GM23338 (cell line): ENCODE results near the gene AP1B1. TPM values are rescaled to one million over a fixed set of nuclear protein-coding genes. Genes with fewer than 3 reads are reported as not detected.

Experiments
- ATAC-seq: fragments of 200-7000 bp; cut with Tn5 transposase; 3 replicates; pipeline ENCODE4 v1.9.1; 2020
- DNase-seq: peaks from one replicate; pipeline ENCODE4 v3.0.0-alpha.2; 2015; ENCODE audit warnings: low spot score
- H2AFZ ChIP-seq: fragments of 200-600 bp; sonication (generic); 2 replicates; pipeline ENCODE4 v1.8.0; 2016; ENCODE audit warnings: antibody characterized with exemption, mild to moderate bottlenecking, moderate library complexity
- H3F3A ChIP-seq: fragments of 200-600 bp; sonication (generic); replicated peaks from 2 replicates; pipeline ENCODE4 v1.8.0; 2017; ENCODE audit warnings: antibody characterized with exemption, mixed run types, low read depth
- H3K27ac ChIP-seq: fragments of 200-600 bp; sonication (generic); 2 replicates; pipeline ENCODE4 v1.6.1; 2016; ENCODE audit warnings: low read depth
- H3K27me3 ChIP-seq: fragments of 200-600 bp; sonication (generic); 2 replicates; pipeline ENCODE4 v1.8.0; 2016; ENCODE audit warnings: mild to moderate bottlenecking, mixed run types, moderate library complexity; ENCODE audit not compliant: insufficient read depth
- H3K36me3 ChIP-seq: fragments of 200-600 bp; sonication (generic); 2 replicates; pipeline ENCODE4 v1.8.0; 2016; ENCODE audit warnings: mild to moderate bottlenecking; ENCODE audit not compliant: insufficient read depth
- H3K4me1 ChIP-seq: fragments of 200-600 bp; sonication (generic); 2 replicates; pipeline ENCODE4 v1.8.0; 2016; ENCODE audit warnings: mild to moderate bottlenecking, moderate library complexity; ENCODE audit not compliant: insufficient read depth
- H3K4me2 ChIP-seq: fragments of 200-600 bp; sonication (generic); 2 replicates; pipeline ENCODE4 v1.7.1; 2017; ENCODE audit warnings: mixed run types
- H3K4me3 ChIP-seq: fragments of 200-600 bp; sonication (generic); 2 replicates; pipeline ENCODE4 v1.6.1; 2016; ENCODE audit warnings: mixed run types
- H3K79me2 ChIP-seq: fragments of 200-600 bp; sonication (generic); replicated peaks from 2 replicates; pipeline ENCODE4 v1.8.0; 2017; ENCODE audit warnings: mild to moderate bottlenecking; ENCODE audit not compliant: insufficient read depth
- H3K9me2 ChIP-seq: fragments of 200-600 bp; sonication (generic); 2 replicates; pipeline ENCODE4 v1.8.0; 2017; ENCODE audit not compliant: insufficient read depth
- H4K20me1 ChIP-seq: fragments of 200-600 bp; sonication (generic); replicated peaks from 2 replicates; pipeline ENCODE4 v1.8.0; 2017; ENCODE audit warnings: mild to moderate bottlenecking; ENCODE audit not compliant: insufficient read depth
- H3K27ac Mint-ChIP-seq: 2 replicates; pipeline ENCODE4 v1.8.0; 2020; ENCODE audit warnings: inconsistent platforms, mild to moderate bottlenecking, moderate library complexity, mixed read lengths
- H3K27me3 Mint-ChIP-seq: 3 replicates; pipeline ENCODE4 v1.8.0; 2022; ENCODE audit warnings: low read depth, mild to moderate bottlenecking, moderate library complexity, mixed read lengths, inconsistent platforms; ENCODE audit not compliant: insufficient read depth, poor library complexity
- H3K36me3 Mint-ChIP-seq: 3 replicates; pipeline ENCODE4 v1.8.0; 2021; ENCODE audit warnings: low read depth, mild to moderate bottlenecking, inconsistent platforms, moderate library complexity, mixed read lengths
- H3K4me1 Mint-ChIP-seq: 3 replicates; pipeline ENCODE4 v1.8.0; 2020; ENCODE audit warnings: mild to moderate bottlenecking, inconsistent platforms, mixed read lengths
- H3K4me3 Mint-ChIP-seq: 3 replicates; pipeline ENCODE4 v1.8.0; 2021; ENCODE audit warnings: moderate library complexity, mild to moderate bottlenecking, inconsistent platforms, mixed read lengths
- H3K9me3 Mint-ChIP-seq: 3 replicates; pipeline ENCODE4 v1.8.0; 2020; ENCODE audit warnings: moderate library complexity, mild to moderate bottlenecking, inconsistent platforms, mixed read lengths
- CREB1 ChIP-seq: fragments of 250-450 bp; sonication (Bioruptor Pico); IDR thresholded peaks from 2 replicates; pipeline ENCODE4 v1.5.0; 2020; ENCODE audit warnings: low read depth, mild to moderate bottlenecking, moderate library complexity
- EZH2 ChIP-seq: fragments of 200-600 bp; sonication (generic); IDR thresholded peaks from one replicate; pipeline ENCODE4 v1.8.0; 2017; ENCODE audit warnings: antibody characterized with exemption, mild to moderate bottlenecking, low read depth; ENCODE audit not compliant: unreplicated experiment
- EZH2phosphoT487 ChIP-seq: fragments of 200-600 bp; sonication (generic); IDR thresholded peaks from one replicate; pipeline ENCODE4 v1.8.1; 2018; ENCODE audit warnings: antibody characterized with exemption; ENCODE audit not compliant: unreplicated experiment
- JUNB ChIP-seq: IDR thresholded peaks from one replicate; pipeline ENCODE4 v1.6.1; 2016; ENCODE audit warnings: antibody characterized with exemption; ENCODE audit not compliant: unreplicated experiment
- STAT1 ChIP-seq: IDR thresholded peaks from one replicate; pipeline ENCODE4 v1.6.1; 2016; ENCODE audit warnings: antibody characterized with exemption; ENCODE audit not compliant: unreplicated experiment
- ZNF331 ChIP-seq: fragments of 250-450 bp; sonication (Bioruptor Pico); IDR thresholded peaks from 2 replicates; pipeline ENCODE4 v1.5.0; 2020; ENCODE audit warnings: low read depth, mild to moderate bottlenecking, moderate library complexity
- polyA plus RNA-seq: library from polyadenylated mRNA; unstranded; fragments of >200 nt; fragmentation: Nextera tagmentation; extraction: Ambion mirVana; gene quantifications from 2 replicates; pipeline ENCODE4 v1.2.1, GENCODE V29; 2016
- total RNA-seq: library from RNA; depleted of rRNA; stranded (reverse); fragments of >200 nt; shearing (Covaris generic); gene quantifications from 2 replicates; pipeline ENCODE4 v1.2.3, GENCODE V29; 2014
- TF ChIP-seq, protein P1 (sequence below): IDR thresholded peaks from one replicate; pipeline ENCODE4 v1.6.1; 2018; ENCODE audit warnings: antibody characterized with exemption; ENCODE audit not compliant: unreplicated experiment
- TF ChIP-seq, protein P2 (sequence below), 2 experiments: fragments of 200-600 bp in 1 of 2; sonication (generic) in 1 of 2; conservative IDR thresholded peaks; 2 replicates each; pipeline versions ENCODE4 v1.5.1 to v1.6.1; 2016 to 2017; ENCODE audit warnings: antibody characterized with exemption in 2 of 2, low read depth in 2 of 2, mild to moderate bottlenecking in 2 of 2, moderate library complexity in 1 of 2
- TF ChIP-seq, protein P3 (sequence below): IDR thresholded peaks from 2 replicates; pipeline ENCODE4 v1.6.1; 2016; ENCODE audit warnings: antibody characterized with exemption
- TF ChIP-seq, protein P4 (sequence below): fragments of 250-450 bp; sonication (Bioruptor Pico); IDR thresholded peaks from 2 replicates; pipeline ENCODE4 v1.5.0; 2020; ENCODE audit warnings: mild to moderate bottlenecking, moderate library complexity

The AP1B1 gene
- total and polyA plus RNA-seq, 2 experiments from 2014 or later, result 19.5 to 74.4 TPM

DNA sequence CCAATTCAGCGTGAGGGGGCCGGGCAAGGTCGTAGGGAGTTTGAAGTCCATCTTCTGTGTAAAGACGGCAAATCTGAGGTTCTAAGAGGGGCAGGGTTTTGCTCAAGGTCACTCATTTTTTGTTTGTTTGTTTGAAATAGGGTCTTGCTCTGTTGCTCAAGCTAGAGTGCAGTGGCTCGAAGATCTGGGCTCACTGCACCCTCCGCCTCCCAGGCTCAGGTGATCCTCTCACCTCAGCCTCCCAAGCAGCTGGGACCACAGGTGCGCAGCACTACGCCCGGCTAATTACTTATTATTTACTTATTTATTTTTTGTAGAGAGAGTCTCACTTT is 355 bp upstream of the AP1B1 start:
- peak overlapping the region; percentile 90 for H3K4me3 Mint-ChIP-seq
- peaks cover 5% of the 10 kb centered on the region for H3K4me1 ChIP-seq
- DNase-seq, result no peak
- H3K27me3 ChIP-seq, result no peaks in the 10 kb centered on the region
- no peak overlapping the region for H3K27ac ChIP-seq
- H4K20me1 ChIP-seq, result peaks cover 13% of the 10 kb centered on the region
- H3K27me3 Mint-ChIP-seq, result peaks cover 6% of the 10 kb centered on the region
- peak overlapping the region; percentile 91 for H2AFZ ChIP-seq
- H3K9me3 Mint-ChIP-seq, result no peaks in the 10 kb centered on the region
- H3F3A ChIP-seq, result 0 out of 2 replicates have a peak, but pooled peaks cover 3% of the 10 kb centered on the region
- peaks cover 10% of the 10 kb centered on the region for H3K4me1 Mint-ChIP-seq
- H3K9me2 ChIP-seq, result no peaks in the 10 kb centered on the region
- peaks cover 28% of the 10 kb centered on the region for H3K79me2 ChIP-seq
- peak overlapping the region; percentile 96 for H3K4me3 ChIP-seq
- H3K36me3 ChIP-seq, result no peaks in the 10 kb centered on the region
- H3K4me2 ChIP-seq, result peak overlapping the region; percentile 98
- no peak; the same call in 2 of the 3 replicates for ATAC-seq
- no peaks in the 10 kb centered on the region; the same call in 2 of the 3 replicates for H3K36me3 Mint-ChIP-seq
- no peak overlapping the region for H3K27ac Mint-ChIP-seq
- TF ChIP-seq, protein P1, sequence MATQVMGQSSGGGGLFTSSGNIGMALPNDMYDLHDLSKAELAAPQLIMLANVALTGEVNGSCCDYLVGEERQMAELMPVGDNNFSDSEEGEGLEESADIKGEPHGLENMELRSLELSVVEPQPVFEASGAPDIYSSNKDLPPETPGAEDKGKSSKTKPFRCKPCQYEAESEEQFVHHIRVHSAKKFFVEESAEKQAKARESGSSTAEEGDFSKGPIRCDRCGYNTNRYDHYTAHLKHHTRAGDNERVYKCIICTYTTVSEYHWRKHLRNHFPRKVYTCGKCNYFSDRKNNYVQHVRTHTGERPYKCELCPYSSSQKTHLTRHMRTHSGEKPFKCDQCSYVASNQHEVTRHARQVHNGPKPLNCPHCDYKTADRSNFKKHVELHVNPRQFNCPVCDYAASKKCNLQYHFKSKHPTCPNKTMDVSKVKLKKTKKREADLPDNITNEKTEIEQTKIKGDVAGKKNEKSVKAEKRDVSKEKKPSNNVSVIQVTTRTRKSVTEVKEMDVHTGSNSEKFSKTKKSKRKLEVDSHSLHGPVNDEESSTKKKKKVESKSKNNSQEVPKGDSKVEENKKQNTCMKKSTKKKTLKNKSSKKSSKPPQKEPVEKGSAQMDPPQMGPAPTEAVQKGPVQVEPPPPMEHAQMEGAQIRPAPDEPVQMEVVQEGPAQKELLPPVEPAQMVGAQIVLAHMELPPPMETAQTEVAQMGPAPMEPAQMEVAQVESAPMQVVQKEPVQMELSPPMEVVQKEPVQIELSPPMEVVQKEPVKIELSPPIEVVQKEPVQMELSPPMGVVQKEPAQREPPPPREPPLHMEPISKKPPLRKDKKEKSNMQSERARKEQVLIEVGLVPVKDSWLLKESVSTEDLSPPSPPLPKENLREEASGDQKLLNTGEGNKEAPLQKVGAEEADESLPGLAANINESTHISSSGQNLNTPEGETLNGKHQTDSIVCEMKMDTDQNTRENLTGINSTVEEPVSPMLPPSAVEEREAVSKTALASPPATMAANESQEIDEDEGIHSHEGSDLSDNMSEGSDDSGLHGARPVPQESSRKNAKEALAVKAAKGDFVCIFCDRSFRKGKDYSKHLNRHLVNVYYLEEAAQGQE, result no peak
- TF ChIP-seq EZH2, result no peak
- TF ChIP-seq, protein P2, sequence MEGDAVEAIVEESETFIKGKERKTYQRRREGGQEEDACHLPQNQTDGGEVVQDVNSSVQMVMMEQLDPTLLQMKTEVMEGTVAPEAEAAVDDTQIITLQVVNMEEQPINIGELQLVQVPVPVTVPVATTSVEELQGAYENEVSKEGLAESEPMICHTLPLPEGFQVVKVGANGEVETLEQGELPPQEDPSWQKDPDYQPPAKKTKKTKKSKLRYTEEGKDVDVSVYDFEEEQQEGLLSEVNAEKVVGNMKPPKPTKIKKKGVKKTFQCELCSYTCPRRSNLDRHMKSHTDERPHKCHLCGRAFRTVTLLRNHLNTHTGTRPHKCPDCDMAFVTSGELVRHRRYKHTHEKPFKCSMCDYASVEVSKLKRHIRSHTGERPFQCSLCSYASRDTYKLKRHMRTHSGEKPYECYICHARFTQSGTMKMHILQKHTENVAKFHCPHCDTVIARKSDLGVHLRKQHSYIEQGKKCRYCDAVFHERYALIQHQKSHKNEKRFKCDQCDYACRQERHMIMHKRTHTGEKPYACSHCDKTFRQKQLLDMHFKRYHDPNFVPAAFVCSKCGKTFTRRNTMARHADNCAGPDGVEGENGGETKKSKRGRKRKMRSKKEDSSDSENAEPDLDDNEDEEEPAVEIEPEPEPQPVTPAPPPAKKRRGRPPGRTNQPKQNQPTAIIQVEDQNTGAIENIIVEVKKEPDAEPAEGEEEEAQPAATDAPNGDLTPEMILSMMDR (conservative IDR thresholded peaks at IDR 0.05; ENCODE audit: low read depth in 2 of 2), result no peak
- TF ChIP-seq, protein P3, sequence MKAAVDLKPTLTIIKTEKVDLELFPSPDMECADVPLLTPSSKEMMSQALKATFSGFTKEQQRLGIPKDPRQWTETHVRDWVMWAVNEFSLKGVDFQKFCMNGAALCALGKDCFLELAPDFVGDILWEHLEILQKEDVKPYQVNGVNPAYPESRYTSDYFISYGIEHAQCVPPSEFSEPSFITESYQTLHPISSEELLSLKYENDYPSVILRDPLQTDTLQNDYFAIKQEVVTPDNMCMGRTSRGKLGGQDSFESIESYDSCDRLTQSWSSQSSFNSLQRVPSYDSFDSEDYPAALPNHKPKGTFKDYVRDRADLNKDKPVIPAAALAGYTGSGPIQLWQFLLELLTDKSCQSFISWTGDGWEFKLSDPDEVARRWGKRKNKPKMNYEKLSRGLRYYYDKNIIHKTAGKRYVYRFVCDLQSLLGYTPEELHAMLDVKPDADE, result no peak
- no peak for TF ChIP-seq JUNB
- no peak for TF ChIP-seq ZNF331 (CRISPR knock-in tag)
- no peak for TF ChIP-seq STAT1
- no peak for TF ChIP-seq CREB1 (CRISPR knock-in tag)
- TF ChIP-seq, protein P4, sequence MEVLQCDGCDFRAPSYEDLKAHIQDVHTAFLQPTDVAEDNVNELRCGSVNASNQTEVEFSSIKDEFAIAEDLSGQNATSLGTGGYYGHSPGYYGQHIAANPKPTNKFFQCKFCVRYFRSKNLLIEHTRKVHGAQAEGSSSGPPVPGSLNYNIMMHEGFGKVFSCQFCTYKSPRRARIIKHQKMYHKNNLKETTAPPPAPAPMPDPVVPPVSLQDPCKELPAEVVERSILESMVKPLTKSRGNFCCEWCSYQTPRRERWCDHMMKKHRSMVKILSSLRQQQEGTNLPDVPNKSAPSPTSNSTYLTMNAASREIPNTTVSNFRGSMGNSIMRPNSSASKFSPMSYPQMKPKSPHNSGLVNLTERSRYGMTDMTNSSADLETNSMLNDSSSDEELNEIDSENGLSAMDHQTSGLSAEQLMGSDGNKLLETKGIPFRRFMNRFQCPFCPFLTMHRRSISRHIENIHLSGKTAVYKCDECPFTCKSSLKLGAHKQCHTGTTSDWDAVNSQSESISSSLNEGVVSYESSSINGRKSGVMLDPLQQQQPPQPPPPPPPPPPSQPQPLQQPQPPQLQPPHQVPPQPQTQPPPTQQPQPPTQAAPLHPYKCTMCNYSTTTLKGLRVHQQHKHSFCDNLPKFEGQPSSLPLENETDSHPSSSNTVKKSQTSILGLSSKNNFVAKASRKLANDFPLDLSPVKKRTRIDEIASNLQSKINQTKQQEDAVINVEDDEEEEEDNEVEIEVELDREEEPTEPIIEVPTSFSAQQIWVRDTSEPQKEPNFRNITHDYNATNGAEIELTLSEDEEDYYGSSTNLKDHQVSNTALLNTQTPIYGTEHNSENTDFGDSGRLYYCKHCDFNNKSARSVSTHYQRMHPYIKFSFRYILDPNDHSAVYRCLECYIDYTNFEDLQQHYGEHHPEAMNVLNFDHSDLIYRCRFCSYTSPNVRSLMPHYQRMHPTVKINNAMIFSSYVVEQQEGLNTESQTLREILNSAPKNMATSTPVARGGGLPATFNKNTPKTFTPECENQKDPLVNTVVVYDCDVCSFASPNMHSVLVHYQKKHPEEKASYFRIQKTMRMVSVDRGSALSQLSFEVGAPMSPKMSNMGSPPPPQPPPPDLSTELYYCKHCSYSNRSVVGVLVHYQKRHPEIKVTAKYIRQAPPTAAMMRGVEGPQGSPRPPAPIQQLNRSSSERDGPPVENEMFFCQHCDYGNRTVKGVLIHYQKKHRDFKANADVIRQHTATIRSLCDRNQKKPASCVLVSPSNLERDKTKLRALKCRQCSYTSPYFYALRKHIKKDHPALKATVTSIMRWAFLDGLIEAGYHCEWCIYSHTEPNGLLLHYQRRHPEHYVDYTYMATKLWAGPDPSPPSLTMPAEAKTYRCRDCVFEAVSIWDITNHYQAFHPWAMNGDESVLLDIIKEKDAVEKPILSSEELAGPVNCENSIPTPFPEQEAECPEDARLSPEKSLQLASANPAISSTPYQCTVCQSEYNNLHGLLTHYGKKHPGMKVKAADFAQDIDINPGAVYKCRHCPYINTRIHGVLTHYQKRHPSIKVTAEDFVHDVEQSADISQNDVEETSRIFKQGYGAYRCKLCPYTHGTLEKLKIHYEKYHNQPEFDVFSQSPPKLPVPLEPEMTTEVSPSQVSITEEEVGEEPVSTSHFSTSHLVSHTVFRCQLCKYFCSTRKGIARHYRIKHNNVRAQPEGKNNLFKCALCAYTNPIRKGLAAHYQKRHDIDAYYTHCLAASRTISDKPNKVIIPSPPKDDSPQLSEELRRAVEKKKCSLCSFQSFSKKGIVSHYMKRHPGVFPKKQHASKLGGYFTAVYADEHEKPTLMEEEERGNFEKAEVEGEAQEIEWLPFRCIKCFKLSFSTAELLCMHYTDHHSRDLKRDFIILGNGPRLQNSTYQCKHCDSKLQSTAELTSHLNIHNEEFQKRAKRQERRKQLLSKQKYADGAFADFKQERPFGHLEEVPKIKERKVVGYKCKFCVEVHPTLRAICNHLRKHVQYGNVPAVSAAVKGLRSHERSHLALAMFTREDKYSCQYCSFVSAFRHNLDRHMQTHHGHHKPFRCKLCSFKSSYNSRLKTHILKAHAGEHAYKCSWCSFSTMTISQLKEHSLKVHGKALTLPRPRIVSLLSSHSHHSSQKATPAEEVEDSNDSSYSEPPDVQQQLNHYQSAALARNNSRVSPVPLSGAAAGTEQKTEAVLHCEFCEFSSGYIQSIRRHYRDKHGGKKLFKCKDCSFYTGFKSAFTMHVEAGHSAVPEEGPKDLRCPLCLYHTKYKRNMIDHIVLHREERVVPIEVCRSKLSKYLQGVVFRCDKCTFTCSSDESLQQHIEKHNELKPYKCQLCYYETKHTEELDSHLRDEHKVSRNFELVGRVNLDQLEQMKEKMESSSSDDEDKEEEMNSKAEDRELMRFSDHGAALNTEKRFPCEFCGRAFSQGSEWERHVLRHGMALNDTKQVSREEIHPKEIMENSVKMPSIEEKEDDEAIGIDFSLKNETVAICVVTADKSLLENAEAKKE (CRISPR knock-in tag), result no peak
- TF ChIP-seq EZH2phosphoT487, result no peak
